Nephron (organoid): ENCODE results near the gene KMT2E.

Experiments used
- H3K27ac Mint-ChIP-seq, 3 experiments: 2 replicates each; pipeline ENCODE4 v1.8.0; 2020; ENCODE audit warnings: mixed read lengths in 3 of 3, mild to moderate bottlenecking in 2 of 3, moderate library complexity in 1 of 3
- H3K27me3 Mint-ChIP-seq: 2 replicates; pipeline ENCODE4 v1.8.0; 2021; ENCODE audit warnings: low read depth, mild to moderate bottlenecking, moderate library complexity, mixed read lengths
- H3K36me3 Mint-ChIP-seq: 2 replicates; pipeline ENCODE4 v1.8.0; 2020; ENCODE audit warnings: low read depth, mixed read lengths
- H3K4me1 Mint-ChIP-seq: 2 replicates; pipeline ENCODE4 v1.8.0; 2020; ENCODE audit warnings: mixed read lengths
- H3K4me3 Mint-ChIP-seq, 3 experiments: 2 replicates each; pipeline ENCODE4 v1.8.0; 2020; ENCODE audit warnings: mild to moderate bottlenecking in 3 of 3, mixed read lengths in 3 of 3, moderate library complexity in 2 of 3
- H3K9me3 Mint-ChIP-seq: 2 replicates; pipeline ENCODE4 v1.8.0; 2020; ENCODE audit warnings: mixed read lengths
- CTCF ChIP-seq, 3 experiments: fragments of 200-600 bp; sonication (generic); IDR thresholded peaks; one replicate each; pipeline ENCODE4 v1.5.0; 2021; ENCODE audit warnings: antibody characterized with exemption in 3 of 3; ENCODE audit not compliant: unreplicated experiment in 3 of 3

KMT2E gene

GRCh38 chr7:105105579-105105978 is 91.6 kb downstream of the KMT2E start:
- Mint-ChIP-seq H3K36me3 (peaks cover 74% of the 10 kb centered on the region), H3K27ac (no peak overlapping the region), H3K4me3 (no peak overlapping the region), H3K27me3 (no peaks in the 10 kb centered on the region), H3K4me1 (no peaks in the 10 kb centered on the region), H3K9me3 (no peaks in the 10 kb centered on the region)
- no peak for TF ChIP-seq CTCF (IDR thresholded peaks at IDR 0.05; ENCODE audit: unreplicated experiment in 3 of 3)

GRCh38 chr7:105106473-105106872 is 92.5 kb downstream of the KMT2E start:
- TF ChIP-seq CTCF (IDR thresholded peaks at IDR 0.05; ENCODE audit: unreplicated experiment in 3 of 3) = no peak
- peak overlapping the region in 1 of 3 experiments; percentile 32 for H3K27ac Mint-ChIP-seq

GRCh38 chr7:105107458-105107857 is 93.5 kb downstream of the KMT2E start:
- H3K9me3 Mint-ChIP-seq = no peaks in the 10 kb centered on the region
- H3K4me3 Mint-ChIP-seq = no peak overlapping the region
- H3K27me3 Mint-ChIP-seq = no peaks in the 10 kb centered on the region
- no peak overlapping the region for H3K27ac Mint-ChIP-seq
- peaks cover 83% of the 10 kb centered on the region for H3K36me3 Mint-ChIP-seq
- no peak for TF ChIP-seq CTCF (IDR thresholded peaks at IDR 0.05; ENCODE audit: unreplicated experiment in 3 of 3)
- peaks cover 5% of the 10 kb centered on the region for H3K4me1 Mint-ChIP-seq

More at GRCh38 chr7:105106473-105106872, 92.5 kb downstream of the KMT2E start:
- Mint-ChIP-seq H3K4me1 (no peaks in the 10 kb centered on the region), H3K36me3 (peaks cover 75% of the 10 kb centered on the region), H3K27me3 (no peaks in the 10 kb centered on the region), H3K4me3 (no peak overlapping the region), H3K9me3 (no peaks in the 10 kb centered on the region)

GRCh38 chr7:105112440-105113418 is 98.7 kb downstream of the KMT2E start:
- no peaks in the 10 kb centered on the region for H3K9me3 Mint-ChIP-seq
- H3K4me1 Mint-ChIP-seq = peaks cover 5% of the 10 kb centered on the region
- H3K4me3 Mint-ChIP-seq = no peak overlapping the region
- H3K36me3 Mint-ChIP-seq = peaks cover 68% of the 10 kb centered on the region
- TF ChIP-seq CTCF (IDR thresholded peaks at IDR 0.05; ENCODE audit: unreplicated experiment in 3 of 3) = no peak
- H3K27me3 Mint-ChIP-seq = no peaks in the 10 kb centered on the region
- peak overlapping the region in 2 of 3 experiments; percentile 13 to 44 for H3K27ac Mint-ChIP-seq

- TF ChIP-seq CTCF (IDR thresholded peaks at IDR 0.05; ENCODE audit: unreplicated experiment in 3 of 3) = no peak
- H3K27me3 Mint-ChIP-seq = no peaks in the 10 kb centered on the region
- H3K9me3 Mint-ChIP-seq = no peaks in the 10 kb centered on the region
- no peak overlapping the region for H3K4me3 Mint-ChIP-seq
- peaks cover 18% of the 10 kb centered on the region for H3K4me1 Mint-ChIP-seq
- no peak overlapping the region for H3K27ac Mint-ChIP-seq
- H3K36me3 Mint-ChIP-seq = peaks cover 51% of the 10 kb centered on the region
Observed at GRCh38 chr7:105118612-105119600, 104.9 kb downstream of the KMT2E start.
